Pancreas (tissue), 10 donors: ENCODE data around the gene TBC1D5. TPM values are rescaled to one million over a fixed set of nuclear protein-coding genes. Genes with fewer than 3 reads are reported as not detected.

Experiments used
- ATAC-seq, 4 donors: fragments of 200-7000 bp; cut with Tn5 transposase; one replicate each; pipeline versions ENCODE4 v1.8.0 to v1.9.1; 2020; ENCODE audit warnings: mild to moderate bottlenecking in 4 of 4, moderate library complexity in 4 of 4
- DNase-seq, 6 donors: peaks; one replicate each; pipeline ENCODE4 v3.0.0-alpha.2; 2020
- FAIRE-seq: peaks from 2 replicates; lab custom pipeline; 2012; peaks lifted over from hg19 to GRCh38; lab: Jason Lieb, UNC
- H3K27ac ChIP-seq, 4 donors: fragments of 200-600 bp; sonication (generic); 1 replicate in 3 of 4; 2 replicates in 1 of 4; pipeline versions ENCODE4 v1.5.0 to v1.8.0; 2020
- H3K27me3 ChIP-seq, 4 donors: fragments of 200-600 bp; one replicate each; pipeline ENCODE4 v1.8.0; 2021
- H3K36me3 ChIP-seq, 3 donors: fragments of 200-600 bp; sonication (generic) in 1 of 3; one replicate each; pipeline versions ENCODE4 v1.5.0 to v1.8.0; 2020 to 2021
- H3K4me1 ChIP-seq, 3 donors: fragments of 200-600 bp; one replicate each; pipeline ENCODE4 v1.8.0; 2021
- H3K4me3 ChIP-seq, 4 donors: fragments of 200-600 bp; sonication (generic) in 2 of 4; one replicate each; pipeline versions ENCODE4 v1.5.0 to v1.8.0; 2020 to 2021
- H3K9me3 ChIP-seq, 4 donors: fragments of 200-600 bp; one replicate each; pipeline ENCODE4 v1.8.0; 2021
- CTCF ChIP-seq, 4 donors: fragments of 200-600 bp; sonication (generic) in 3 of 4; IDR thresholded peaks; one replicate each; pipeline versions ENCODE4 v1.5.0 to v1.8.0; 2021; ENCODE audit warnings: antibody characterized with exemption in 4 of 4
- WGBS, 2 donors: extraction: QIAGEN DNeasy Blood & Tissue Kit; methylation state at CpG; one replicate each; pipeline ENCODE4 v1.1.7; 2013; 5-methylcytosine and 5-hydroxymethylcytosine counted together
- intact Hi-C, 3 donors: fragments of 100-400 bp; cut with DNase I; formaldehyde crosslinking; loops; one replicate each; pipeline versions ENCODE4 v1.11.1 to v1.14.2; 2022
- polyA plus RNA-seq, 2 donors: library from polyadenylated mRNA; stranded (reverse); fragments of 200-250 nt; gene quantifications; one replicate each; pipeline ENCODE4 v1.2.3, GENCODE V29; 2013
- total RNA-seq, 6 donors: library from RNA; stranded (reverse); fragmentation: NEBNext Ultra II Directional in 4 of 6; extraction: Animal tissue kit (Norgen Biotek cat#: 25700) in 4 of 6; gene quantifications; one replicate each; pipeline versions ENCODE4 v1.2.1 to v1.2.4, GENCODE V29; 2021 to 2023
- donor health status: healthy with polysubstance abuse.
- donor health status: DM: no; HTN: no; CAD: no; lungs with moderate emphysema.
- donor health status: DM: no; HTN: no; CAD: no.
- donor health status: control.
- donor health status: control.
- donor health status: Bipolar disorder and iron deficiency.
- donor health status: DM: yes; HTN: yes; CAD: no.
- donor health status: DM: no; HTN: no; CAD: no.
- donor health status: DM: no; HTN: no; CAD: no.
- donor health status: DM: yes; HTN: yes; CAD: no.

The TBC1D5 gene
- total and polyA plus RNA-seq, 8 donors = 6.5 to 39.2 (median 19.9) TPM

- no peaks in the 10 kb centered on the region for H3K36me3 ChIP-seq
- no peaks in the 10 kb centered on the region for H3K9me3 ChIP-seq
- ATAC-seq = peak; percentile 53 to 77 (median 72)
- H3K4me1 ChIP-seq = peaks cover 0 to 6% (median 0%) of the 10 kb centered on the region in 3 donors
- no peak overlapping the region for H3K27ac ChIP-seq
- no peaks in the 10 kb centered on the region for H3K27me3 ChIP-seq
- H3K4me3 ChIP-seq = no peak overlapping the region
- FAIRE-seq = no peak
- 14 to 20% methylated on average over 1 of the region's 1 CpG for whole genome bisulfite sequencing, 2 donors
- intact Hi-C loops = no loop called here
- TF ChIP-seq CTCF (IDR thresholded peaks at IDR 0.05) = no peak
- peak in 1 of 6 donors; percentile 26 for DNase-seq
Observed at GRCh38 chr3:17752876-17753631, 10.6 kb upstream of the TBC1D5 start.

GRCh38 chr3:17752436-17752835, 10.0 kb upstream of the TBC1D5 start:
- no peak for ATAC-seq
- Histone ChIP-seq H3K9me3 (no peaks in the 10 kb centered on the region), H3K4me3 (no peak overlapping the region), H3K4me1 (peaks cover 0 to 6% (median 0%) of the 10 kb centered on the region in 3 donors), H3K27ac (no peak overlapping the region), H3K36me3 (no peaks in the 10 kb centered on the region), H3K27me3 (no peaks in the 10 kb centered on the region)
- intact Hi-C loops = no loop called here
- TF ChIP-seq CTCF (IDR thresholded peaks at IDR 0.05) = no peak
- no peak for DNase-seq
- 85 to 90% methylated on average over 2 of the region's 2 CpGs for WGBS, 2 donors
- no peak for FAIRE-seq

- Histone ChIP-seq H3K4me1 (peaks cover 0 to 6% (median 0%) of the 10 kb centered on the region in 3 donors), H3K27ac (no peak overlapping the region), H3K9me3 (no peaks in the 10 kb centered on the region), H3K27me3 (no peaks in the 10 kb centered on the region), H3K36me3 (no peaks in the 10 kb centered on the region), H3K4me3 (peak overlapping the region in 1 of 4 donors; percentile 1)
- intact Hi-C loops = no loop called here
- 62 to 68% methylated on average over 3 of the region's 3 CpGs for WGBS, 2 donors
- no peak for TF ChIP-seq CTCF (IDR thresholded peaks at IDR 0.05)
- ATAC-seq = peak in 3 of 4 donors; percentile 23 to 61 (median 55)
- DNase-seq = no peak
- FAIRE-seq = no peak
Observed at GRCh38 chr3:17749705-17750293, 7.4 kb upstream of the TBC1D5 start.

- no peak overlapping the region for H3K4me3 ChIP-seq
- no peak for FAIRE-seq
- intact Hi-C loops = no loop called here
Observed at GRCh38 chr3:17749281-17749680, 6.8 kb upstream of the TBC1D5 start.

More at GRCh38 chr3:17749281-17749680, 6.8 kb upstream of the TBC1D5 start:
- no peak for ATAC-seq
- no peaks in the 10 kb centered on the region for H3K36me3 ChIP-seq
- no peak for DNase-seq
- WGBS, 2 donors = 78 to 88% methylated on average over 1 of the region's 1 CpG
- H3K9me3 ChIP-seq = no peaks in the 10 kb centered on the region
- no peak for TF ChIP-seq CTCF (IDR thresholded peaks at IDR 0.05)
- H3K4me1 ChIP-seq = peaks cover 0 to 6% (median 0%) of the 10 kb centered on the region in 3 donors
- no peak overlapping the region for H3K27ac ChIP-seq
- H3K27me3 ChIP-seq = no peaks in the 10 kb centered on the region
